ENCODE measurements around the gene MICAL2.

MICAL2 gene

DNA sequence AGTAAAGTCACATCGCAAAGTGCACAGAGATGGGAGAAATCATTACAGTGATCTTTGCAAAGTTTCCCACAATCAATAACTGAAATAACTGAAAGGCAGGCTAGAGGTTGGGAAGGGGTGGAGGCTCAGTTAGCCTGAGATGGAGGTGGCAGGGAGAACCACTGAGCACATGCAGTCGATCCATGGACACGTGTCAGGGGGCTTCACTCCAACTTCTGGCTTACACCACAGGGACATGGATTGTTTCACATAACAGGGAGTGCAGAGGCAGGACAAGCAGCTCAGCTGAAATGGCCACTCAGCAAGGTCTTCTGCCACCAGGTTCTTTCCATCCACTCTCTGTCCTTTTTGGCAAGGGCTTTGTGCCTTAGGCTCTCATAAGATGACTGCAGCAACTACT, 35.1 kb upstream of the MICAL2 start:
- Mint-ChIP-seq H3K9me3 (no peaks in the 10 kb centered on the region), H3K27ac (no peak overlapping the region), H3K4me3 (no peak overlapping the region), H3K4me1 (peaks cover 4% of the 10 kb centered on the region), H3K36me3 (no peaks in the 10 kb centered on the region), H3K27me3 (no peaks in the 10 kb centered on the region)

DNA sequence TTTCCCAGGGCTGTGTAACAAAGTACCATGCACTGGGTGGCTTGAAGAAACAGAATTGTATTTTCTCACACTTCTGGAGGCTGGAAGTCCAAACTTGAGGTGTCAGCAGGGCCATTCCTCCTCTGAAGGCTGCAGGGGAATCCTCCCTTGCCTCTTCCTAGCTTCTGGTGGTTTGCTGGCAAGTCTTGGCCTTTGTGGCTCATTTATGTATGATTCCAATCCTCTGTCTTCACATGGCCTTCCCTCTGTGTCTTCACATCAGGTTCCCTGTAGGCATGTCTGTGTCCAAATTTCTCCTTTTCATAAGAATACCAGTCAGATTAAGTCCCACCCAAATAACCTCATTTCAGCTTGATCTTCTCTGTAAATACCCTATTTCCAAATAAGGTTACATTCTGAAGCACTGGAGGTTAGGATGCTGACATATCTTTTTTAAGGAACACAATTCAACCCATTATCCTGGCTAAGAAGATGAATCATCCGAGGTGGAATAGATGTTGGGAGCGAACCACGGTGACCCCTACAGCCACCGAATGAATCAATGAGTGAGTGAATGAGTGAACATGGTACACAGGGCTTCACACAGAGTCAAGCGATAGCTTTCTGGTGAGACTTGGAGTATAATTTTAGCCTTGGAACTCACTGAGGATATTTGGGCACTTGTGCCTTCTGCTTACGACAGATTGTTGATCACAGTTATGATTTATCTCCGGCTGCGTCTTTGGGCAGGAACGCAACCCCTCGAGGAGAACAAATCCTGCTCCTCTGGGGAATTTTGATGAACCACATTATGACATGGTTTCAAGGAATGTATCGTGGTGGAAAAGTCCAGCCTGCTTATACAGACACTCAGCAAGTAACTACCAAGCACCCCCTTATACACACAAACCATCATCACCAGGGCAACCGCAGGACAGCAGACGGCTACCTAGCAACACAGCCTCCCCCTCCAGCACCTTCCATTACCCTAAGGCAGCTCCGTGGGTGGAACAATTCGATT, 34.3 kb upstream of the MICAL2 start:
- no peak overlapping the region for H3K27ac Mint-ChIP-seq
- no peaks in the 10 kb centered on the region for H3K9me3 Mint-ChIP-seq
- no peaks in the 10 kb centered on the region for H3K36me3 Mint-ChIP-seq

DNA sequence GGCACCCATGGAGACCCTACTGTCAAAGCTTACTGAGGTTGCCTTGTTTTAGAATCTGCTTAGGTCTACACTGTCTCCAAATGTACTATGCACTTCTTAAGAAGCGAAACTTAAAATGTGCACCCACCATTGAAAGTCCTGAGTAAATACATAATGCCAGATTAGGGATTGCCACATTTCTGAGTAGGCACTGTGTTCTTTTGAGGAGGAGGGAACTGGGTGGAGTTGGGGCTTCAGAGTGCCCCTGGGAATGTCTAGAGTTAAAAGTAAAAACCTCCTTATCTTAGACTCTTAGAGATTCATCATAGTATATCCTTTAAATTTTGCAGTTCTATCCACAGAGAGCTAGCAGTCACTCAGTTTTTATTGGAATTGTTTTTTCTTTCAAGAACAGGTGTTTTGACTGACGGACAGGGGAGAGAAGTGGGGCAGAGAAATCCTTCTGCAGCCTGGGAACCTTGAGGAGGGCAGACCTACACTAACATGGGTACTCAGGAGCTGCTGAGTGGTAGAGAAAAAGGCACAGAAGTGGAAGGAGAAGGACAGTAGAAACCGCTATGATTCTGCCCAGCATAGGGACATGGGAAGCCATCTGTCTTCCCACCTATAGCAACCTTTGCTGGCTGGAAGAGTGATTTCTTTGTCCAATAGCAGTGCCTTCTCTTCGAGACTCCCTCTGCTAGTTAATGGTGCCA, 33.4 kb upstream of the MICAL2 start:
- H3K4me1 Mint-ChIP-seq = peaks cover 4% of the 10 kb centered on the region
- no peak overlapping the region for H3K4me3 Mint-ChIP-seq
- no peaks in the 10 kb centered on the region for H3K36me3 Mint-ChIP-seq
- no peaks in the 10 kb centered on the region for H3K9me3 Mint-ChIP-seq
- no peaks in the 10 kb centered on the region for H3K27me3 Mint-ChIP-seq
- H3K27ac Mint-ChIP-seq = no peak overlapping the region

More for the DNA sequence above, 34.3 kb upstream of the MICAL2 start:
- Mint-ChIP-seq H3K27me3 (no peaks in the 10 kb centered on the region), H3K4me1 (peaks cover 4% of the 10 kb centered on the region), H3K4me3 (no peak overlapping the region)

DNA sequence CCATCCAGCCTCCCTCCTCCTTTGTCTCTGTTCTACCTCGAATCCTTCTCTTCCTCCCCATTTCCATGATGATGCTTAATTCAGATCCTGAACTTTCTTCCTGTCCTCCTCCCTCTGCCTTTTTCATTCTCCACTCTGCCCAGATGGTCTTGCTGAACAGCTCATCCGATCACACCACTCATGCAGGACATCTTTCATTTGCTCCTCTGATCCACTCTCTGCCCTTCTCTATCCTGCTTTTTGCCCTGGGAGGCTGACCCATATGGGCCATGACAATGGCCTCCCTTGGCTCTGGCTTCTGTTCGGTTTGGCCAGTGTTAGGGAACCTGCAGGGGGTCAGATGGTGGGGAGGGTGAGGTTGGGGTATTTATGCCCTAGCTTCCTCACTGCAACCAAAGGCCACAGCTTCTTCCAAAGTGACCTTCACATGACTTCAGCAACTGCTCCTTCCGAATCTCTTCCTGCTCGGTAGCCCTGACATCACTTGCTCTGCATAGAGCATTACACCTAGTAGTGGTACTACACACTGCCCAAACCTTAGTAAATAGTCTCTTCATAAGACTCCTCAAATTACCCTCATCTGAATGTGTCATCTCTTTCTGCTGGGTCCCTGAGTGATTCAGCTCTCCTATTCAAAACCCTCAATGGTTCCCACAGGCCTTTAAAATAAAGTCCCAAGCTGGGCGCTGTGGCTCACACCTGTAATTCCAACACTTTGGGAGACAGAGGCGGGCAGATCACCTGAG, 32.7 kb upstream of the MICAL2 start:
- no peaks in the 10 kb centered on the region for H3K27me3 Mint-ChIP-seq
- H3K4me3 Mint-ChIP-seq = no peak overlapping the region
- H3K4me1 Mint-ChIP-seq = peaks cover 4% of the 10 kb centered on the region
- no peaks in the 10 kb centered on the region for H3K9me3 Mint-ChIP-seq
- no peaks in the 10 kb centered on the region for H3K36me3 Mint-ChIP-seq
- H3K27ac Mint-ChIP-seq = no peak overlapping the region

DNA sequence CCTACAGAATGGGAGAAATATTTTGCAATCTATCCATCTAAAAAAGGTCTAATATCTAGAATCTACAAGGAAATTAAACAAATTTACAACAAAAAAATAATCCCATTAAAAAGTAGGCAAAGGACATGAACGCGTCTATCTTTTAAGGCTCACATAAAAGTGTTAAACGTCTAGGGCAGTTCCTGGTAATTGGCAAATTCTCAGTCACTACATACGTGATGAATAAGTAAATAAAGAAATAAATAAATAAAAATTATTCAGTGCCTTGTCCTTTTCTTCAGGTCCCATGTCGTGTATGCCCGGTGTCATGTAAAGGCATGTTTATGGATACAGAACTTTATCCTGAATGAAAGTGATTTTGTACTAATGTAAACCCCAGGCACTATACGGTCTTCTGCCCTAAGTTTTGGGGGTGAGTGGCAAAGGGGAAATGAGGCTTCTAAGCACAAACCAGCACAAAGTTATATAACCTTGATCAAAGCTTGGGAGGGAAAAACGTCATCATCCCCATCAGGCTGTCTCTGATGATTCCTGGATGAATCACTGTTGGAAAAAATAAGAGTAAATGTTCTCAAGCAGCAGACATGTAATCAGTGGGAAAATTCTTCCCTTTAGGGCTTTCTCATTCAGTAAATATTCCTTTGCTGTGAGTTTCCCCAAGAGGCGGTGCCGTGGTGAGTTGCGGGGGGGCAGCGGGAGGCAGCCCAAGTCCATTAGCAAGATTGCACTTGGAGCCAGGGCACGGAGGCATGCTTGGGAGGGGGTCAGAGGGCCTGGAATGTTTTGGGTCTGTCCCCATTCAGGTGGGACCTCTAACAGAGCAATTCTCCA, 30.4 kb upstream of the MICAL2 start:
- H3K27ac Mint-ChIP-seq = no peak overlapping the region
- H3K27me3 Mint-ChIP-seq = no peaks in the 10 kb centered on the region
- H3K4me1 Mint-ChIP-seq = peaks cover 9% of the 10 kb centered on the region
- H3K4me3 Mint-ChIP-seq = no peak overlapping the region
- no peaks in the 10 kb centered on the region for H3K9me3 Mint-ChIP-seq
- H3K36me3 Mint-ChIP-seq = no peaks in the 10 kb centered on the region

DNA sequence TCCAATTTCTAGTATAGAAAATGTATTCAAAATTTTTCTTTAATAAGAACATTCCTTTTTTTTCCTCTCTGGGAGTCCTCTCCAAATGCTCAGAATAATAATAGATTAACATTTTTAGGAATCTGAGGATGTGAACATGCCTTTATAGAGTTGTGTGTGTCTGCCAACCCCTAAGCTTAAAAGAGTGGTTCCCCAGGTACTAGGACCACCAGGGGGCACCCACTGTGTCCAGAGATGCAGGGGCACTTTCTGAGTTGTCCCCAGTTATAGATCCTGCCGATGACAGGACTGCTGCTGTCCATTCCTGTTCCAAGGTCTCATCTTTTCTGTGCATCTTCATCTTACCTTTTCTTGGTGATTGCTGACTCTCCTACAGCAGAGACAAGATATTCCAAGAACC, 27.0 kb upstream of the MICAL2 start:
- Mint-ChIP-seq H3K9me3 (no peaks in the 10 kb centered on the region), H3K27me3 (no peaks in the 10 kb centered on the region), H3K36me3 (no peaks in the 10 kb centered on the region), H3K27ac (no peak overlapping the region), H3K4me1 (peaks cover 36% of the 10 kb centered on the region), H3K4me3 (no peak overlapping the region)

DNA sequence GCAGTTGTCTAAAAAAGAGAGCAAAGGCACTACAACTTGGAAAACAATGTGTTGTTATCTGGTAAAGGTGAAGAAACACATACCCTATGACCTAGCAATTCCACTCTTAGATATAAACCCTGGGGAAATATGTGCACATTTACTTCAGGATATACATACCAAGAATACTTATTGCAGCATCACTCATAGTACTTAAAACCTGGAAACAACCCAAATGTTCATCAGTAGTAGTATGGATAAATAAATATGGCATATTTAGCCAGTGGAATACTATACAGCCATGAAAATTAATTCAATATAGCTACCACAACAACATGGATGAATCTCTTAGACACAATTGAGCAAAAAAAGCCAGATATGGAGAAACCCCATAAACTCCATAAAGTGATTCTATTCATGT, 26.1 kb upstream of the MICAL2 start:
- no peaks in the 10 kb centered on the region for H3K9me3 Mint-ChIP-seq
- H3K27ac Mint-ChIP-seq = no peak overlapping the region
- H3K36me3 Mint-ChIP-seq = no peaks in the 10 kb centered on the region
- H3K4me1 Mint-ChIP-seq = peaks cover 39% of the 10 kb centered on the region
- H3K4me3 Mint-ChIP-seq = no peak overlapping the region
- no peaks in the 10 kb centered on the region for H3K27me3 Mint-ChIP-seq

DNA sequence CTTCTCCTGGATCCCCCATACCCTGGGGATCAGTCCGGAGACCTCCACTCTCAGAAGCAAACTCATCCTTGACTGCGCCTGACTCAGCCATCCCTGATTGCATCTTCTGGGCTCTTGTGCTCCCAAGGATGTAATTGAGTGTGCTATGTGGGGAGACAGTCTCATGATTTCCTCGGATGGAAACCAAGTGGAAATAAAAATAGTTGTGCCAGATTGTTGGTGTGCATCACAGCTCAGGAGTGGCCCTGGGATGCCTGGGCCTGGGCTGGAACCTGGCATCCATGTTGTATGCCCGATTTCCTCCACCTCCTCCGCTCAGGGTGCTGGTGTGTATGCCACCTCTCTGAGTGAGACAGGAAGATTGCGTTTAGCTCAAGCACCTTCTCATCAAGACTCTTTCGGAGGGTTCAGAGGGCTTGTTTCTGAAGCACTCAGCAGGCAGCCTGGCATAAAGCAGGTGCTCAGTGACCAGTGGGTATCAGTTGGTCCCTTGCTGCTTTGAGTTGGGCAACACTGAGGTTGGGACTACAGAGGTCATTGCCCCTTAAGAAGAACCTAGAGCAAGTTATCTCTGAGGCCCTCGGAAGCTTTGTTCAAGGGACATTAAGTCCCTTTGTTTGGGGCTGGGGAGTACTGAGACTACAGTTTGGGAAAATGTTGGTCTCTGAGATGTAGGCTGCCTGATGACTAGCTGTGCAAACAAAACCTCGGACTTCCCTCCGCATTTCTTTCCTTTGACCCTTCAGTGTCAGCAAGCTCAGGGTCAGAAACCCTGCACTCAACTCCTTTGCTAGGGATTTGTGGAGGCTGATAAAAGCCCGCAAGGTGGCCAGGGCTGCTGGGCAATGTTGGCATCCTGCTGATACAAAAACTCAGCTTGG, 24.8 kb upstream of the MICAL2 start:
- peaks cover 47% of the 10 kb centered on the region for H3K4me1 Mint-ChIP-seq
- H3K27me3 Mint-ChIP-seq = no peaks in the 10 kb centered on the region
- H3K4me3 Mint-ChIP-seq = no peak overlapping the region
- no peak overlapping the region for H3K27ac Mint-ChIP-seq
- no peaks in the 10 kb centered on the region for H3K9me3 Mint-ChIP-seq
- H3K36me3 Mint-ChIP-seq = no peaks in the 10 kb centered on the region

DNA sequence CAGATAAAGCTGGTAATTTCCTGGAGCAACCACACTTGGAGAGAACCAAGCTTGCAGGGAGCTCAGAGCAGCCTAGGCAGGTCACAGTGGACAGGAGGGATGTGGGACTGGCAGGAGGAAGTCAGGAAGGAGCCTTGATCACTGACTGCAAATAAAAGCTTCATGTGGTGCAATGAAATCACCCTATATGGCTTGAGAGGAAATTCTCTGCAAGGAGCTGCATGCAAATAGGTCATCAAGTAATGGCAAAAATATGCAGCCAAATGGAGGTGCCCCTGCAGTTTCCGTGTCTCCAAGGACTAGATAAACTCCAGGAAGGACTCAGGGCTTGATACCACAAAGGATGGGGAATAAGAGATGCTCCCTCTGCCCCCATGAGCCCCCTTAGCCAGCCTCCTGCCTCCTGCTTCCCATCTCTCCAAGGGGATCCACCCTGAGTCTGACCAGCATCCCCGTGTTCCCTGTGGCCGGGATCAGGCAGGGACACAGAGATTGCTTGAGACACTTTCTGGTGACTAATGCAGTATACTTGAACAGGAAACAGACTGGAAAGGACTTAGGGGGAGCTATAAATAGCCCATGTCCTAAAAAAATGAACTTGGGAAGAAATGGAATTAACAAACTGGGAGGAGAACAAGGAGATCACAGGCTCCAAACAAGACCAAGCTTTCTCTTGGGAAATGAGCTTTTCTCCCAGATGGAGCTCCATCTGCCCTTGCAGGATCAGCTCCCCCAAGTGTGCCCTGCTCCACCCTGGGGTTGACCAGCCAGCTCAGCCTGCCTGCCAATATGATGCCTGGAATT, 23.9 kb upstream of the MICAL2 start:
- H3K27ac Mint-ChIP-seq = no peak overlapping the region
- no peaks in the 10 kb centered on the region for H3K9me3 Mint-ChIP-seq
- no peaks in the 10 kb centered on the region for H3K36me3 Mint-ChIP-seq
- H3K27me3 Mint-ChIP-seq = no peaks in the 10 kb centered on the region
- H3K4me3 Mint-ChIP-seq = no peak overlapping the region
- peaks cover 53% of the 10 kb centered on the region for H3K4me1 Mint-ChIP-seq

DNA sequence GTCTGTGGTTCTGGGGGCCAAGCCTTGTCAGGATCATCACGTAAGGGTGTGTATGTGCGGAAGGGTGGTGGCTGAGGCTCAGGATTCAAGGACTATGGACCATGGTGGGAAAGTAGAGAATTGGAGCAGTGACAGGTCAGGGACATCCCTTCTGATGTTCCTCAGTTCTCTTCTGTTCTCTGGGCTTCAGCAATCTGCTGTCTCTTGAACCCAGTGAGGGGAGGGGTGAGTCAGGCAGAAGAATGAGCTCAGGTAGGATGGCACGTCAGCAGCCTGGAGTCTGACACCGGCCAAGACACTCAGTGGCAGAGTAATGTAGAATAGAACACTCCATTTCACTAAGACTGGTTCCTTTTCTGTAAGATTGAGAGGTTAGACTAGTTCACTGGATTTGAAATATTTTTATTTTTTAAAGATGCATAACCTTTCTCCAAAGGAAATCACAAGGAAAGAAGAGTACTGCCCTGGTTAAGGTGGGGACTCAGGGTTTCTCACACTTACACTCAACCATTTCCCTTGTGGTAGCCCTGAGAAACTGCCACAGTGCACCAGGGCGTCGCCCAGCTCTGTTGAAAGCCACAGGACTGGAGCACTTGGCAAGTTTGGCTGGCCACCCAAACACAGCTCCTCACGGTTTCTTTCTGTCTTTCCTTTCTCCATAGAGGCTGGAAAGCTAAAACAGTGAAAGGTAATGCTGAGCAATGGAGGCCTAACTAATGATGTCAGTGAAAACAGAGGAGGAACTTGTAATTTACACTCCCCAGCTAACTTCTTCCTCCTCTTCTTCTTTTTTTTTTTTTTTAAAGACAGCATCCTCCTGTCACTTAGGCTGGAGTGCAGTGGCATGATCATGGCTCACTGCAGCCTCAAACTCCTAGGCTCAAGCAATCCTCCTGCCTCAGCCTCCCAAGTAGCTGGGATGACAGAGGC, 23.1 kb upstream of the MICAL2 start:
- no peaks in the 10 kb centered on the region for H3K36me3 Mint-ChIP-seq
- peaks cover 57% of the 10 kb centered on the region for H3K4me1 Mint-ChIP-seq
- H3K27ac Mint-ChIP-seq = no peak overlapping the region
- H3K4me3 Mint-ChIP-seq = no peak overlapping the region
- H3K27me3 Mint-ChIP-seq = no peaks in the 10 kb centered on the region
- no peaks in the 10 kb centered on the region for H3K9me3 Mint-ChIP-seq

DNA sequence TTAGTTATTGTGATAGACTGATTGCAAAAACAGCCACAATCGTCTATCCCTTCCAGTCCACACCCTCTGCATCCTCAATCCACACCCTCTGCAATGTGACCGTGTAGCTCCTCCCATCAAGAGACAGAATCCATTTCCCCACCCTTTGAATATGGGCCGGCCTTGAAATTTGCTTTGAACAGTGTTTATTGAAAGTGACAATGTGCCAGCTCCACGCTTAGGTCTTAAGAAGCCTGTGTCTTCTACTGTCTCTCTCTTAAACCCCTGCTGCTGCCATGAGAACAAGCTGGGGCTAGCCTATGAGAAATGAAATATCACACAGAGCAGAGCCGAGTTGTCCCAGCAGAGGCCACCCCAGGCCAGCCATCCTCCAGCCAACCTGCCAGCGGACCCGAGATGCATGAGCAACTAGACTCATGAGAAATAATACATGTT, 22.3 kb upstream of the MICAL2 start:
- no peak overlapping the region for H3K27ac Mint-ChIP-seq
- H3K36me3 Mint-ChIP-seq = no peaks in the 10 kb centered on the region
- no peak overlapping the region for H3K4me3 Mint-ChIP-seq
- no peaks in the 10 kb centered on the region for H3K9me3 Mint-ChIP-seq
- H3K4me1 Mint-ChIP-seq = peaks cover 57% of the 10 kb centered on the region
- H3K27me3 Mint-ChIP-seq = no peaks in the 10 kb centered on the region

DNA sequence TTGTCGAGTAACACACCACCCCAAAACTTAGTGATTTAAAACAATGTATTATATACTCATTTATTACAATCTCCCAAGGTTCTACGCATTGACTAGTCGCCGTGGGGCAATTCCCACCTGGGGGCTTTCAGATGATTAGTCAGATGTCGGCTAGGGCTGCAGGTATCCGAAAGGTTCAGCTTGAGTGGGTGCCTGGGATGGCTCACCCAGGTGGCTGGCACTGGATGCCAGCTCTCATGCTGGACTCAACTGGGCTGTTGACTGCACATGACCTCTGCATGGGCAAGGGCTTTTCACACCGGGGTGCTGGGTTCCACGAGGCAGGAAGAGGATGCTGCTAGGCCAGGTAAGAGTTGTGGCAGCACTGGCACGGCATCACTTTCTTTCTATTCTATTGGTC, 21.9 kb upstream of the MICAL2 start:
- Mint-ChIP-seq H3K9me3 (no peaks in the 10 kb centered on the region), H3K27me3 (no peaks in the 10 kb centered on the region), H3K4me3 (no peak overlapping the region), H3K4me1 (peaks cover 57% of the 10 kb centered on the region), H3K36me3 (no peaks in the 10 kb centered on the region), H3K27ac (peak overlapping the region; percentile 43)

DNA sequence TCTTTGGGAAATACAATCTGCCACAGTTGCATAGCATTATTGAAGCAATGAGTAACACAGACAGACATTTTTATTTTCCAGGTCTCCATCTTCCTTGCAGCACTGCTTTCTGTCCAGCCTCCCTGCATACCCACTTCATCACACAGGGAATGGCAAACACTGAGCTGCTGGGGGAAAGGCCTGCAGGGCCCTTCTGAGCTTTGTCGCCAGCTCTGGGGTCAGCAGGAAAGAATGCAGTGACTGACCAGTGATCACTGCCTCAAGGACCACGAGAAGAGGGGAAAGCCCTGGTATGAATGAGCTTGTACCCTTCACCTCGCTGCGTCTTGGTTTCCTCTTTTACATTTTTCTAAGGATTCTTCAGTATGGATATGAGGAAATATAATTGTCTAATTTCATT, 21.3 kb upstream of the MICAL2 start:
- no peak overlapping the region for H3K4me3 Mint-ChIP-seq
- H3K27me3 Mint-ChIP-seq = no peaks in the 10 kb centered on the region
- no peaks in the 10 kb centered on the region for H3K9me3 Mint-ChIP-seq
- no peaks in the 10 kb centered on the region for H3K36me3 Mint-ChIP-seq
- peaks cover 53% of the 10 kb centered on the region for H3K4me1 Mint-ChIP-seq
- no peak overlapping the region for H3K27ac Mint-ChIP-seq

All from activated naive CD4-positive, alpha-beta T cell treated with anti-CD3 and anti-CD28 coated beads, Interleukin-2, amount 50 U/mL, for 24 hours (primary cell).